Measurements from ENCODE around the gene HDHD3.
"Not testable (repeated sequence)": the region's sequence is repeated elsewhere in the genome, so short reads cannot be mapped to it uniquely, and the experiment has no call there.

Gene HDHD3

DNA sequence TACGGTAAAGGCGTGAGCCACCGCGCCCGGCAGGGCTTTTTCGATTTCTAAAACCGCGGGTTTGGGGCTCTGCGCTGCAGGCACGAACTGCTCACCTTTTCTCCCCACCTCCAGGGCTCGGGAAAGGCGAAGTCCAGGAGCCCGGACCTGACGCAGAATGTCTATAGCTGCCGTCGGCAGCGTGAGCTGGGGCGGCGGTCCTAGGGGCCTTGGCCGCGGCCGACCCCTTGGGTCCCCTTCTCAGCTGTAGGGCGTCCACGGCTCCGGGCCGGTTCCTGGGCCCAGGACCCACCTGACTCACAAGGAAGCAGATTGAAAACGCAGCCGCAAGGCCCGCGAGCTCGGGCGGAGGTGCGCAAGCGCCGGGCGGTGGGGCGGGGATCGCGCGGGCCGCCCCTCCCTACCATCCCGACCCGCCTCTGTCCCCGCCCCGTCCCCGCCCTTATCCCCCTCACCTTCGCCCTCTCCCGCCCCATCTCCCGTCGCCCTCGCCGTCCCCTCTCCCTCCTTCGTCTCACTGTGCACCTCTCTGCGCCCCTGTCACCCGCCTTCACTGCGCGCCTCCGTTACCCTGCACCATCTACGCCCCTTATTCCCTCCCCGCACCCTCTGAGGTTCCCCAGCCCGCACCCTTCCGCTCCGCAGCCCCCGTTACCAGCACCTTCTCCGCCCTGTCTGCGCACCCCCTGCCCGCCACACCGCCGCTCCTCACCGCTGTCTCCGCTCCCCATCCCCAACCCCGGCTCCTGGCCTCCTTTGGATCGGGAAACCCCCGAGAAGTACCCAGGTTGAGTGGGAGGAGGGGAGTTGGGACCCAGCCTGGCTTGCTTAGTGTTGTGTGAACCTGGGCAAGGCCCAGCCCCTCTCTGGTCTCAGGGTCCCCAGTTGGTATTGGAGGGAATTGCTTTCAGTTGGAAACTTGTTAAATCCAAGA is at the start of gene HDHD3:
TSS of gene HDHD3 (minus strand) at position 353 of the 934 bp plus-strand sequence. CDS start 2,632 bp downstream, outside the sequence.
- DNase-seq = peak; percentile 83

GRCh38 chr9:113425072-113425471 is 48.3 kb upstream of the HDHD3 start:
- no peak for DNase-seq

- DNase-seq = no peak
Measured at GRCh38 chr9:113421726-113422125, 44.9 kb upstream of the HDHD3 start.

GRCh38 chr9:113417370-113417769 is 40.6 kb upstream of the HDHD3 start:
- DNase-seq = no peak

- no peak for DNase-seq
Measured at GRCh38 chr9:113416149-113416721, 39.4 kb upstream of the HDHD3 start.

DNA sequence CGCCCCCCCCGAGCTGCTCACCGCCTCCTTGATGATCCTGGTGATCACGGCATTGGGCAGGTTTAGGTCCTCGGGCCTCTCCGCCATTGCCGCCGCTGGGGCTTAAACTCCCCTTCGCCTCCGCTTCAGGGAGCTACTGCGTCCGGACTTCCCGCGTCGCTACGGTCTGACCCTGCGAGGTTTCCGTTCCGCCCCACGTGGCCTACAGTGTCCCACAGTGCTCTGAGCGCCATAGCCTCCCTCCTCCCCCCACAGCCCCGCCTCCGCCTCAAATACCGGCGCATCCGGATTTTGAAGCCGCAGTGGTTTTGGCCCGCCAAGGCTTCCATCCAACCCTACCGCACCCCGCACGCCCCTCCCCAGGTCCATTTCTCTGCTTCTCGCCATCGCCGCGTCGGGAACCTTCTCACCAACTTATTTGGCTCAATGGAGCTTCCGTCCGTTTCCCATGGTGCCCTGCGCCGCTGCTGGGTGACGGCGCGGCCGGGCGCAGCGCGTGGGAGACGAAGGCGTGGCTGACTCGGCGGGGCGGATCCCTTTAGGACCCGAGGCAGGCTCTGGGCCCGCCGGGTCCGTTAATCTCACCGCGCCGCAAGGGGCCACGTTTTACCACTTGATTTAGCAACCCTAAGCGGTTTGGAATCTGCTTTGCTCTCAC is 33.5 kb upstream of the HDHD3 start, which contains the start of the genes C9orf43 and POLE3:
TSS of gene C9orf43 (plus strand) at position 541 of the 658 bp plus-strand sequence. CDS start 2,747 bp downstream, outside the sequence.
TSS of gene POLE3 (minus strand) at position 469 of the 658 bp plus-strand sequence. CDS start at position 87, 382 bp downstream.
- peak; percentile 97 for DNase-seq

- DNase-seq = no peak
Measured at GRCh38 chr9:113409883-113410206, 33.1 kb upstream of the HDHD3 start.

DNA sequence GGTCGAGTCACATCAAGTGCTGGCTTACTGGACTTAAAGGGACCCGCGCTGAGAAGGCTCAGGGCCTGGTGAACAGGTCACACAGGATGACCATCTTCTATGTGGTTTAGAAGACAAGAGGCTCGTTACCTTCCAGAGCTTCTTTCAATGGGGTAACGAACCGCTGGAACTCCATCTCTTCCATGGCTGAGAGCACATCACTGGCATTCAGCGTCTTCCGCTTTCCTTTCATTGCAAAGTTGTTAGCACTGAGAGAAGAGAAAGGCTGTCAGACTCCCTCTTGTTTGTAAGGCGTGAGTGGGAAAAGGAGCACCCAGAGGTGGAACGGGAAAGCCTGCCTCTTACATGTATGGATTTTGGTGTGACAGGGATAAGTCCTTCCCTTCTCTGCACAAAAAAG is 32.7 kb upstream of the HDHD3 start:
- DNase-seq = no peak

GRCh38 chr9:113406873-113407511 is 30.2 kb upstream of the HDHD3 start:
- DNase-seq = peak; percentile 63

GRCh38 chr9:113406353-113406752 is 29.6 kb upstream of the HDHD3 start:
- DNase-seq = not testable (repeated sequence)

DNA sequence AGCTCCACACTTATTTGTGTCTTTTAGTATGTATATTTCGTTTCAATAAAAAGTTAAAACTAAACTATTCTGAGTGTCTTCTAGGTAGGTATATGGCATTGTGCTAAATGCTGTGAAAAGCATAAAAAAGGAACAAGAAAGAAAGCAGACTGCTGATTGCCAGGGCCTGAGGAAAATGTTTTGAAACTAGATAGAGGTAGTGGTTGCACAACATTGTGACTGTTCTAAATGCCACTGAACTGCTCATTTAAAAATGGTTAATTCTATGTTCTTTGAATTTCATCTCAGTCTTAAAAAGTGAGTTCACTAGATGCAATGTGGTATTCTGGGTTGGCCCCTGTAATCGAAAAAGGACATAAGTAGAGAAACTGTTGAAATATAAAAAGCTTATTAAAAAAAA is 26.9 kb upstream of the HDHD3 start:
- DNase-seq = no peak

- DNase-seq = peak; percentile 100
Measured at GRCh38 chr9:113401027-113401792, 24.4 kb upstream of the HDHD3 start, which contains the start of gene ALAD. Gene ALAD (minus strand): TSS chr9:113401284. CDS start chr9:113393559, 7,725 bp downstream.

DNA sequence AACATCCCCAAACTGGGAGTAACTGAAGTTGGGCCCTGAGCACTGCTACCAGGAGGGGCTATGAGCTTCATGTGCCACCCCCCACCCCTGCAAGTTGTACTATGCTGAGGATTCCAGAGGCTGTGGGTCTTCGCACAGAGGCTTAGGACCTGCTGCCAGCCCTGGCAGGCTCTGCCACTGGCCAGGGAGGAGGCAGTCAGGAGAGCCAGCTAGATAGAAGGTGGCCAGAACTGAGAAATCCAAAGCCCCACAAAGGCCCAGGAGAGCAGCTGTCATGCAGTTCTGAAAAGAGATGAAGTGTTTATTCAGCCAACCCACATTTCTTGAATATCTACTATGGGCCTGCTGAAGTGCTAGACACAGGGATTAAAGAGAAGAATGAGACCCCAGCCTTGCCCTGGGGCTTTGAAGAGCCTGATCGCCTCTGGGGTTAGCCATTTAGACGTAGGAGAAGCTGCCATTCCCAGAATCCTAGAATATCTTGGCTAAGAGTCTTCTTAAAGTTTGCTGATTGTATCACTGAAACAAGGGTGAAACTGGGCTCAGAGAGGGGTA is 22.9 kb upstream of the HDHD3 start:
- no peak for DNase-seq

GRCh38 chr9:113398796-113399195 is 22.0 kb upstream of the HDHD3 start:
- no peak for DNase-seq

DNA sequence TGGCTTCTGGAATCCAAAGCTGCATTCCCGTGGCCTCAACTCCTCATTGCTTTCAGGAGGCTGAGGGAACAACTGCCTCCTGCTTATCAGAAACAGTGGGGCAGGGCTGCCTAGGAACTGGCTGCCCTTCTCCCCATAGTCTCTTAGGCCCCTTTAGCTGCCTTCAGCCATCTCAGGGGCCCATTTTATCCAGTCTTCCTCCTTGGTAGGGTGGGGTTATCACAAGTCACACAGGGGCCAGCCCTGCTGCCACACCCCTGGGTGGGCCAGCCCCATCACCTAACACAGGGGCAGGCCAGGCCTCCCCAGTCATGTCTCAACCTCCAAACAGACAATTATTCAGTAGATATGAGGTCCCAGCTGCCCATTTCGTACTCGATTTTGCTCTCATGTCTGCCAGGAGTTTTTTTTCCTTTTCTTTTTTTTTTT is 20.4 kb upstream of the HDHD3 start:
- no peak for DNase-seq

DNA sequence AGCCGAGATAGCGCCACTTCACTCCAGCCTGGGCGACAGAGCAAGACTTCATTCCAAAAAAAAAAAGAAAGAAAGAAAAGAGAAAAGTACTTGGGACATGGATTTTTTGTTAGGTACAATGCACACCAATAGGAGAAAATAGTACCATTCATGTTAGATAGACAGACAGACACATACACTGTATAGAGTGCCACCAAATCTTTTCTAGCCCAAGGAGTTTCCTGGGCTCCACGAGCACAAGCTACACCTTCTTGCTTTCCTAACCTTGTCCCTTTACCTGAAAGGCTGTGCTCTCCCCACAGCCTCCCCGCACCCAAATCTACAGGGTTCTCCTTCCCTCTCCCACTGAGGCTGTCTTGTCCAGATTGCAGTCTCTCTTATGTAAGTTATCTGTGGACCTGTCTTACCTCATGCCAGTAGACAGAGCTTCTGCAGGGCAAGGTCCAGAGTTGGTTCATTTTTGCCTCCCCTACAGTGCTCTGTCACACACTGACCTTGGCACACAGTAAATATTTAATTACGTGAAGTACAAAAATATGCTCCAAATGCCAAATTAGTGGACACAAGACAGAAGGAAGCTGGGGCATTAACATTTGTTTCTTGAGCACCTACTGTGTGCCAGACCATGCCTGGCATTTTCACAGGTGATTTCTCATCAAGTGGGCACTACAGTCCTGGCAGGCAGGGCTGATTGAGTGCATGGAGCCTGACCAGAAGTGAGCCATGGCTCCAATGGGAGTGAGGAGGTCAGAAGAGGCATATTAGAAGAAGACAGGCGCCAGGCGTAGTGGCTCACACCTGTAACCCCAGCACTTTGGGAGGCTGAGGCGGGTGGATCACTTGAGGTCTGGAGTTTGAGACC is 18.4 kb upstream of the HDHD3 start:
- DNase-seq = no peak

DNA sequence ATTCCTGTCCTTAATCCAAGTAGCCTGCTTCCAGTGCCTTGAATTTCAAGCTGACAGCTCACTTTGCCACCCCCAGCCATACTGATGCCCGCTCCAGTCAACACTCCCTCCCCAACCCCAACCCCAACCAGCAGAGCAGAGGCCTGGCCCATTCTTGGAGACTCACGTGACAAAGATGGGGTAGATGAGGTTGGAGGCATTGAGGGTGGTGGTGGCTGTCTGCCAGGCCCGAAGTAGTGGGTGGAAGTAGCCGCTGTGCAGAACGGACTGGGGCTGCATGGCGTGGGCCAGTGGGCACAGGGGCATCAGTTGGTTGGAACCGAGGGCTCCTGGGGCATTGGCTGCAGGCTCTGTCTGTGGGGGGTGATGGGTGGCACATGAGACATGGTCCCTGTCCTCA is 16.5 kb upstream of the HDHD3 start:
- no peak for DNase-seq

GRCh38 chr9:113391917-113392316 is 15.1 kb upstream of the HDHD3 start:
- no peak for DNase-seq

GRCh38 chr9:113390192-113390960 is 13.6 kb upstream of the HDHD3 start:
- no peak for DNase-seq

DNA sequence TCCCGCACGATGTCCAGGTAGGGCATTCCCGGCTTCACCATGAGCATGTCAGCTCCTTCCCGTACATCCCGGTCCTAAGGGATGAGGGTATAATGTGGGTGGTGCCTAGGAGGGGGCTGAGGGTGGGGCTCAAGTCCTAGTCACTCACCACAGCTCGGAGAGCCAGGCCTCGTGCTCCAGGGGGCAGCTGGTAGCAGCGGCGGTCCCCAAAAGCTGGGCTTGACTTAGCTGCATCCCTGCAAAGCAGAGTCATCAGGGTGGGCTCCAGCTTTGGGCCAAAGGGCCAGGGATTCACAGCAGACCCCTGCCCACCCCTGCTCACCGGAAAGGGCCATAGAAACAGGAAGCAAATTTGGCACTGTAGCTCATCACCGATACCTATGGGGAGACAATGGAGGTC is 12.7 kb upstream of the HDHD3 start:
- DNase-seq = no peak

All from stimulated activated CD8-positive, alpha-beta memory T cell treated with anti-CD3 and anti-CD28 coated beads, Interleukin-4, amount 100 ng/mL, for 48 hours (primary cell).